ENCODE data around the gene CLDND2. TPM values are rescaled to one million over a fixed set of nuclear protein-coding genes. Genes with fewer than 3 reads are reported as not detected.

Gene CLDND2
- total and polyA plus RNA-seq, 8 donors: 0.88 to 4.3 (median 1.3) TPM; not detected in 5

- Histone ChIP-seq H3K27me3 (peaks cover 0 to 69% (median 4%) of the 10 kb centered on the region in 3 donors), H3K9me3 (peaks cover 0 to 5% (median under 1%) of the 10 kb centered on the region in 4 donors), H3K27ac (no peak overlapping the region), H3K4me3 (no peak overlapping the region), H3K36me3 (no peaks in the 10 kb centered on the region), H3K4me1 (no peaks in the 10 kb centered on the region)
- TF ChIP-seq CTCF (IDR thresholded peaks at IDR 0.05) (no peak), EP300 (IDR thresholded peaks at IDR 0.05) (no peak), POLR2AphosphoS5 (IDR thresholded peaks at IDR 0.05) (no peak), POLR2A (IDR thresholded peaks at IDR 0.05) (no peak)
- intact Hi-C loops (cut with DNase I; ENCODE audit: low total_unique reads): no loop called here
- DNase-seq: no peak
- WGBS, 5 donors: 69 to 79% (median 73%) methylated on average over 5 to 14 of the region's 14 CpGs
Observed at GRCh38 chr19:51319649-51320279, 49.0 kb downstream of the CLDND2 start.

GRCh38 chr19:51318687-51319648, 49.8 kb downstream of the CLDND2 start:
- Histone ChIP-seq H3K27ac (no peak overlapping the region), H3K4me1 (no peaks in the 10 kb centered on the region), H3K27me3 (peaks cover 0 to 72% (median under 1%) of the 10 kb centered on the region in 3 donors), H3K36me3 (no peaks in the 10 kb centered on the region), H3K9me3 (peaks cover 0 to 12% (median 3%) of the 10 kb centered on the region in 4 donors), H3K4me3 (no peak overlapping the region)
- TF ChIP-seq EP300 (IDR thresholded peaks at IDR 0.05): no peak
- no peak for TF ChIP-seq POLR2AphosphoS5 (IDR thresholded peaks at IDR 0.05)
- TF ChIP-seq CTCF (IDR thresholded peaks at IDR 0.05): no peak
- no peak for TF ChIP-seq POLR2A (IDR thresholded peaks at IDR 0.05)
- 69 to 74% (median 72%) methylated on average over 12 to 23 of the region's 23 CpGs for WGBS, 5 donors
- no peak for DNase-seq
- intact Hi-C loops (cut with DNase I; ENCODE audit: low total_unique reads): no loop called here

- no peak for TF ChIP-seq CTCF (IDR thresholded peaks at IDR 0.05)
- Histone ChIP-seq H3K4me3 (no peak overlapping the region), H3K27me3 (peaks cover 0 to 70% (median 2%) of the 10 kb centered on the region in 3 donors), H3K9me3 (peaks cover 0 to 12% (median 3%) of the 10 kb centered on the region in 4 donors), H3K4me1 (no peaks in the 10 kb centered on the region), H3K36me3 (no peaks in the 10 kb centered on the region), H3K27ac (no peak overlapping the region)
- WGBS, 5 donors: 49 to 68% (median 58%) methylated on average over 1 of the region's 1 CpG
- no peak for DNase-seq
- intact Hi-C loops (cut with DNase I; ENCODE audit: low total_unique reads): no loop called here
Observed at GRCh38 chr19:51317968-51318367, 50.8 kb downstream of the CLDND2 start.

- 81 to 87% (median 82%) methylated on average over 3 of the region's 3 CpGs for WGBS, 5 donors
- Histone ChIP-seq H3K9me3 (peaks cover 0 to 12% (median 3%) of the 10 kb centered on the region in 4 donors), H3K27me3 (peaks cover 2 to 70% (median 8%) of the 10 kb centered on the region in 3 donors), H3K4me1 (no peaks in the 10 kb centered on the region), H3K4me3 (no peak overlapping the region), H3K36me3 (no peaks in the 10 kb centered on the region), H3K27ac (no peak overlapping the region)
- intact Hi-C loops (cut with DNase I; ENCODE audit: low total_unique reads): no loop called here
- DNase-seq: no peak
- TF ChIP-seq CTCF (IDR thresholded peaks at IDR 0.05): no peak
Observed at GRCh38 chr19:51317376-51317775, 51.4 kb downstream of the CLDND2 start.

Other genes starting within 250 kb of the CLDND2 start
- gene SIGLEC9, start 244.1 kb downstream of the CLDND2 start, total RNA-seq: 10 to 100 TPM in 1 of 5 donors, 1 to 10 TPM in 3, not detected in 1; 1.1 to 13.9 (median 1.9) TPM
- gene SIGLEC9, start 244.1 kb downstream of the CLDND2 start, polyA plus RNA-seq: 1 to 10 TPM in 1 of 3 donors, under 1 TPM in 2; 0.61 to 3.6 (median 0.80) TPM
- gene SIGLEC7, start 226.7 kb downstream of the CLDND2 start, total RNA-seq: 1 to 10 TPM in 1 of 5 donors, under 1 TPM in 1, not detected in 3; 0.18 to 1.3 TPM
- 1 to 10 TPM in 1 of 3 donors, under 1 TPM in 1, not detected in 1; 0.50 to 1.8 TPM for gene SIGLEC7, start 226.7 kb downstream of the CLDND2 start, polyA plus RNA-seq
- 1 to 10 TPM in 2 of 5 donors, not detected in 3; 3.7 to 4.8 TPM for gene CD33, start 143.9 kb downstream of the CLDND2 start, total RNA-seq
- gene CD33, start 143.9 kb downstream of the CLDND2 start, polyA plus RNA-seq: 1 to 10 TPM; 1.7 to 3.0 (median 1.7) TPM
- not detected for gene SIGLECL1, start 117.9 kb downstream of the CLDND2 start, total RNA-seq
- not detected for gene SIGLECL1, start 117.9 kb downstream of the CLDND2 start, polyA plus RNA-seq
- under 1 TPM in 1 of 5 donors, not detected in 4; 0.18 TPM for gene IGLON5, start 57.4 kb downstream of the CLDND2 start, total RNA-seq
- gene IGLON5, start 57.4 kb downstream of the CLDND2 start, polyA plus RNA-seq: under 1 TPM in 1 of 3 donors, not detected in 2; 0.13 TPM
- 1 to 10 TPM in 1 of 5 donors, under 1 TPM in 2, not detected in 2; 0.29 to 2.2 (median 0.37) TPM for gene VSIG10L, start 26.9 kb downstream of the CLDND2 start, total RNA-seq
- 10 to 100 TPM in 1 of 3 donors, 1 to 10 TPM in 1, not detected in 1; 1.1 to 39.6 TPM for gene VSIG10L, start 26.9 kb downstream of the CLDND2 start, polyA plus RNA-seq
- gene ETFB, start 2.6 kb downstream of the CLDND2 start, total RNA-seq: 100 to 1,000 TPM in 1 of 5 donors, 10 to 100 TPM in 3, 1 to 10 TPM in 1; 1.2 to 211 (median 53.4) TPM
- 100 to 1,000 TPM; 146 to 177 (median 157) TPM for gene ETFB, start 2.6 kb downstream of the CLDND2 start, polyA plus RNA-seq
- 1 to 10 TPM in 1 of 5 donors, not detected in 4; 7.7 TPM for gene NKG7, start 3.7 kb upstream of the CLDND2 start, total RNA-seq
- gene NKG7, start 3.7 kb upstream of the CLDND2 start, polyA plus RNA-seq: 1 to 10 TPM; 2.1 to 7.3 (median 3.1) TPM
- not detected for gene LIM2, start 19.0 kb upstream of the CLDND2 start, total RNA-seq
- gene LIM2, start 19.0 kb upstream of the CLDND2 start, polyA plus RNA-seq: not detected
- gene C19orf84, start 21.6 kb upstream of the CLDND2 start, total RNA-seq: not detected
- gene C19orf84, start 21.6 kb upstream of the CLDND2 start, polyA plus RNA-seq: not detected
- gene SIGLEC10, start 48.6 kb upstream of the CLDND2 start, total RNA-seq: 10 to 100 TPM in 1 of 5 donors, 1 to 10 TPM in 2, not detected in 2; 1.1 to 21.4 (median 4.6) TPM
- 1 to 10 TPM; 1.7 to 3.1 (median 2.3) TPM for gene SIGLEC10, start 48.6 kb upstream of the CLDND2 start, polyA plus RNA-seq
- 1 to 10 TPM in 2 of 5 donors, not detected in 3; 1.1 to 2.3 TPM for gene SIGLEC8, start 89.5 kb upstream of the CLDND2 start, total RNA-seq
- 1 to 10 TPM in 1 of 3 donors, under 1 TPM in 2; 0.20 to 1.1 (median 0.56) TPM for gene SIGLEC8, start 89.5 kb upstream of the CLDND2 start, polyA plus RNA-seq
- not detected for gene CEACAM18, start 109.5 kb upstream of the CLDND2 start, total RNA-seq
- not detected for gene CEACAM18, start 109.5 kb upstream of the CLDND2 start, polyA plus RNA-seq
- gene SIGLEC12, start 132.8 kb upstream of the CLDND2 start, total RNA-seq: under 1 TPM in 1 of 5 donors, not detected in 4; 0.37 TPM
- gene SIGLEC12, start 132.8 kb upstream of the CLDND2 start, polyA plus RNA-seq: 1 to 10 TPM in 1 of 3 donors, under 1 TPM in 1, not detected in 1; 0.10 to 1.2 TPM
- gene SIGLEC6, start 162.7 kb upstream of the CLDND2 start, total RNA-seq: 1 to 10 TPM in 1 of 5 donors, not detected in 4; 7.1 TPM
- gene SIGLEC6, start 162.7 kb upstream of the CLDND2 start, polyA plus RNA-seq: 1 to 10 TPM in 1 of 3 donors, under 1 TPM in 1, not detected in 1; 0.50 to 2.4 TPM
- gene ZNF175, start 202.3 kb upstream of the CLDND2 start, total RNA-seq: 10 to 100 TPM in 1 of 5 donors, 1 to 10 TPM in 4; 3.8 to 12.9 (median 5.0) TPM
- 1 to 10 TPM; 1.2 to 3.1 (median 1.7) TPM for gene ZNF175, start 202.3 kb upstream of the CLDND2 start, polyA plus RNA-seq

Measured in stomach (tissue), 9 donors.